Endometrium (tissue), 2 donors: ENCODE data around the gene DERL2.

Experiments used
- FAIRE-seq: peaks from 2 replicates; lab custom pipeline; 2012; peaks lifted over from hg19 to GRCh38; lab: Jason Lieb, UNC
- donor health status: control.
- donor health status: control.

Gene DERL2

GRCh38 chr17:5485270-5486205, at the start of gene DERL2:
Gene DERL2 (minus strand): TSS chr17:5486178. CDS start chr17:5486161, 17 bp downstream.
- no peak for FAIRE-seq

GRCh38 chr17:5535436-5535835, 49.5 kb upstream of the DERL2 start:
- no peak for FAIRE-seq

GRCh38 chr17:5533486-5534315, 47.7 kb upstream of the DERL2 start:
- no peak for FAIRE-seq

GRCh38 chr17:5532581-5532980, 46.6 kb upstream of the DERL2 start:
- no peak for FAIRE-seq

GRCh38 chr17:5531085-5531418, 45.1 kb upstream of the DERL2 start:
- FAIRE-seq, result no peak

- no peak for FAIRE-seq
These were observed 44.5 kb upstream of the DERL2 start for GRCh38 chr17:5530265-5531084.

- no peak for FAIRE-seq
These were observed 41.7 kb upstream of the DERL2 start for GRCh38 chr17:5527601-5528250.

- FAIRE-seq, result no peak
These were observed 41.0 kb upstream of the DERL2 start for GRCh38 chr17:5526821-5527598.

- FAIRE-seq, result no peak
These were observed 37.3 kb upstream of the DERL2 start for GRCh38 chr17:5523249-5523648.

GRCh38 chr17:5522476-5522875, 36.5 kb upstream of the DERL2 start:
- FAIRE-seq, result no peak

- FAIRE-seq, result no peak
These were observed 30.2 kb upstream of the DERL2 start for GRCh38 chr17:5516060-5516792.

GRCh38 chr17:5514976-5515375, 29.0 kb upstream of the DERL2 start:
- FAIRE-seq, result no peak

GRCh38 chr17:5513628-5514027, 27.6 kb upstream of the DERL2 start:
- FAIRE-seq, result no peak

GRCh38 chr17:5511401-5512225, 25.6 kb upstream of the DERL2 start:
- no peak for FAIRE-seq

GRCh38 chr17:5510771-5511170, 24.8 kb upstream of the DERL2 start:
- no peak for FAIRE-seq

GRCh38 chr17:5509482-5509881, 23.5 kb upstream of the DERL2 start:
- FAIRE-seq, result no peak

- FAIRE-seq, result no peak
These were observed 22.8 kb upstream of the DERL2 start for GRCh38 chr17:5508810-5509209.

- no peak for FAIRE-seq
These were observed 20.3 kb upstream of the DERL2 start for GRCh38 chr17:5506307-5506706.

- FAIRE-seq, result no peak
These were observed 16.6 kb upstream of the DERL2 start for GRCh38 chr17:5502552-5502951.
